ACC112 (cell line): Measurements from ENCODE around the gene TSPAN18.

ENCODE experiments used
- H2AFZ ChIP-seq: fragments of 200-600 bp; sonication (generic); one replicate; pipeline ENCODE4 v1.6.0; 2017; ENCODE audit warnings: antibody characterized with exemption, low read length; ENCODE audit not compliant: unreplicated experiment
- H3K27ac ChIP-seq: fragments of 200-600 bp; sonication (generic); 2 replicates; pipeline ENCODE4 v1.5.1; 2014; ENCODE audit warnings: low read depth, mild to moderate bottlenecking, antibody characterized with exemption, low read length, moderate library complexity
- H3K27me3 ChIP-seq: fragments of 200-600 bp; sonication (generic); 2 replicates; pipeline ENCODE4 v1.6.1; 2014; ENCODE audit warnings: mild to moderate bottlenecking, antibody characterized with exemption, low read length, moderate library complexity, mixed read lengths; ENCODE audit not compliant: insufficient read depth
- H3K36me3 ChIP-seq: fragments of 200-600 bp; sonication (generic); 2 replicates; pipeline ENCODE4 v1.6.1; 2016; ENCODE audit warnings: mild to moderate bottlenecking, antibody characterized with exemption, low read length, moderate library complexity, mixed read lengths; ENCODE audit not compliant: insufficient read depth
- H3K4me1 ChIP-seq: fragments of 200-600 bp; sonication (generic); one replicate; pipeline ENCODE4 v1.6.1; 2016; ENCODE audit warnings: low read length, mixed read lengths; ENCODE audit not compliant: insufficient read depth, unreplicated experiment, control insufficient read depth
- H3K4me3 ChIP-seq: fragments of 200-600 bp; sonication (generic); 2 replicates; pipeline ENCODE4 v1.5.1; 2014; ENCODE audit warnings: mild to moderate bottlenecking, low read depth, low read length
- H3K79me2 ChIP-seq: fragments of 200-600 bp; sonication (generic); one replicate; pipeline ENCODE4 v1.6.0; 2016; ENCODE audit warnings: low read length; ENCODE audit not compliant: control insufficient read depth, unreplicated experiment, insufficient read depth

The TSPAN18 gene

GRCh38 chr11:44737245-44738085 lies 10.7 kb downstream of the TSPAN18 start:
- Histone ChIP-seq H3K27ac (no peak overlapping the region), H3K4me3 (no peak overlapping the region), H3K27me3 (peaks cover 74% of the 10 kb centered on the region), H3K4me1 (no peaks in the 10 kb centered on the region), H3K79me2 (no peaks in the 10 kb centered on the region), H2AFZ (no peak overlapping the region), H3K36me3 (no peaks in the 10 kb centered on the region)

- H3K4me3 ChIP-seq: no peak overlapping the region
- H3K27ac ChIP-seq: no peak overlapping the region
- H3K27me3 ChIP-seq: peaks cover 67% of the 10 kb centered on the region
- H3K36me3 ChIP-seq: no peaks in the 10 kb centered on the region
- no peaks in the 10 kb centered on the region for H3K79me2 ChIP-seq
- H3K4me1 ChIP-seq: no peaks in the 10 kb centered on the region
- H2AFZ ChIP-seq: no peak overlapping the region
Measured at GRCh38 chr11:44738791-44739190, 12.0 kb downstream of the TSPAN18 start.

- peaks cover 62% of the 10 kb centered on the region for H3K27me3 ChIP-seq
- H3K79me2 ChIP-seq: no peaks in the 10 kb centered on the region
- no peaks in the 10 kb centered on the region for H3K36me3 ChIP-seq
Measured at GRCh38 chr11:44740967-44741366, 14.2 kb downstream of the TSPAN18 start.

GRCh38 chr11:44741976-44742375 lies 15.2 kb downstream of the TSPAN18 start:
- Histone ChIP-seq H3K4me3 (no peak overlapping the region), H3K27me3 (peaks cover 54% of the 10 kb centered on the region), H2AFZ (no peak overlapping the region)

More at GRCh38 chr11:44740967-44741366, 14.2 kb downstream of the TSPAN18 start:
- Histone ChIP-seq H3K4me3 (no peak overlapping the region), H2AFZ (no peak overlapping the region), H3K27ac (no peak overlapping the region), H3K4me1 (no peaks in the 10 kb centered on the region)

GRCh38 chr11:44742508-44743246 lies 15.9 kb downstream of the TSPAN18 start:
- Histone ChIP-seq H3K36me3 (no peaks in the 10 kb centered on the region), H3K79me2 (no peaks in the 10 kb centered on the region), H2AFZ (no peak overlapping the region), H3K27me3 (peaks cover 47% of the 10 kb centered on the region), H3K4me3 (no peak overlapping the region), H3K4me1 (no peaks in the 10 kb centered on the region), H3K27ac (no peak overlapping the region)

More at GRCh38 chr11:44741976-44742375, 15.2 kb downstream of the TSPAN18 start:
- Histone ChIP-seq H3K36me3 (no peaks in the 10 kb centered on the region), H3K4me1 (no peaks in the 10 kb centered on the region), H3K79me2 (no peaks in the 10 kb centered on the region), H3K27ac (no peak overlapping the region)

- Histone ChIP-seq H3K27ac (no peak overlapping the region), H3K79me2 (no peaks in the 10 kb centered on the region), H3K36me3 (no peaks in the 10 kb centered on the region), H2AFZ (no peak overlapping the region), H3K4me3 (no peak overlapping the region), H3K4me1 (no peaks in the 10 kb centered on the region), H3K27me3 (peaks cover 41% of the 10 kb centered on the region)
Measured at GRCh38 chr11:44743326-44743725, 16.6 kb downstream of the TSPAN18 start.

- Histone ChIP-seq H3K4me3 (no peak overlapping the region), H3K27me3 (peaks cover 33% of the 10 kb centered on the region), H3K79me2 (no peaks in the 10 kb centered on the region), H2AFZ (no peak overlapping the region), H3K4me1 (no peaks in the 10 kb centered on the region), H3K27ac (no peak overlapping the region), H3K36me3 (no peaks in the 10 kb centered on the region)
Measured at GRCh38 chr11:44743959-44744557, 17.3 kb downstream of the TSPAN18 start.

GRCh38 chr11:44746894-44747293 lies 20.1 kb downstream of the TSPAN18 start:
- Histone ChIP-seq H3K79me2 (no peaks in the 10 kb centered on the region), H3K4me3 (no peak overlapping the region), H3K27ac (no peak overlapping the region), H2AFZ (no peak overlapping the region), H3K36me3 (no peaks in the 10 kb centered on the region), H3K27me3 (peaks cover 8% of the 10 kb centered on the region), H3K4me1 (no peaks in the 10 kb centered on the region)

GRCh38 chr11:44747316-44747715 lies 20.6 kb downstream of the TSPAN18 start:
- H3K79me2 ChIP-seq: no peaks in the 10 kb centered on the region
- no peak overlapping the region for H3K4me3 ChIP-seq
- H3K36me3 ChIP-seq: no peaks in the 10 kb centered on the region
- H3K4me1 ChIP-seq: no peaks in the 10 kb centered on the region
- H3K27me3 ChIP-seq: peaks cover 10% of the 10 kb centered on the region
- H2AFZ ChIP-seq: no peak overlapping the region
- H3K27ac ChIP-seq: no peak overlapping the region

- Histone ChIP-seq H2AFZ (no peak overlapping the region), H3K4me3 (no peak overlapping the region), H3K79me2 (no peaks in the 10 kb centered on the region), H3K27ac (no peak overlapping the region), H3K27me3 (peaks cover 6% of the 10 kb centered on the region; the same call in 1 of the 2 replicates), H3K4me1 (no peaks in the 10 kb centered on the region), H3K36me3 (no peaks in the 10 kb centered on the region)
Measured at GRCh38 chr11:44747836-44748235, 21.1 kb downstream of the TSPAN18 start.
